CD4-positive, alpha-beta T cell treated with Interleukin-10 for 1 hour (primary cell): ENCODE data around the gene SPATA2.

Experiments
- DNase-seq: peaks from one replicate; pipeline ENCODE4 v3.0.0-alpha.2; 2020

The SPATA2 gene

GRCh38 chr20:49853640-49854039, 61.7 kb downstream of the SPATA2 start:
- DNase-seq = no peak
